ENCODE measurements around the gene CALML4.

DNA sequence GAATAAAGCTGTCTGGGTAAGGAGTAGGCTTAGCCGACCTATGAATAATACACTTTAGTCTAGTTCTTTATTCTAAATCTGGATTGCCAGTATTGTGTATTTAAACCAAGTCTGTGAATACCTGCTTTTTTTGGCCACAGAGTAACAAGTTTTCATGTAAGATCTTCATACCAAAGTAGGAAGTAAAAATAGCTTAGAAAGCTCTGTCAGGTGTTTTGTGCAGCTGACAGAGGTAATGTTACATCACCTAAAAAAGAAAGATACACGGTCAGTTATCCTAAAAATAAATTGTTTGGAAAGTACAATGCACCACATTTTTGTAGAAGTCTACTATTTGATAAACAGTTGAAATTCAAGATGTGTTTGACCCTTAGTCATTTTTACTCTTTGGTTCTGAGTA lies 16.5 kb downstream of the CALML4 start:
- TF ChIP-seq EZH2 (IDR thresholded peaks at IDR 0.05; ENCODE audit: insufficient read depth, poor library complexity, severe bottlenecking) (no peak), EZH2phosphoT487 (IDR thresholded peaks at IDR 0.05; ENCODE audit: insufficient read depth, low read depth) (no peak)

Data from GM23248 (cell line).